Liver (tissue), 9 donors: ENCODE measurements around the gene LRP5. TPM values are rescaled to one million over a fixed set of nuclear protein-coding genes. Genes with fewer than 3 reads are reported as not detected.

Source experiments
- DNase-seq: peaks from one replicate; pipeline ENCODE4 v3.0.0-alpha.2; 2017; ENCODE audit warnings: low spot score
- H3K27ac ChIP-seq, 2 donors: one replicate each; pipeline ENCODE4 v1.7.0; 2013; ENCODE audit warnings: inconsistent platforms in 2 of 2, low read length in 2 of 2, control low read depth in 1 of 2, low read depth in 1 of 2, mild to moderate bottlenecking in 1 of 2
- H3K27me3 ChIP-seq, 4 donors: one replicate each; pipeline versions ENCODE4 v1.6.1 to v1.7.0; 2013; ENCODE audit warnings: low read length in 3 of 4, inconsistent platforms in 1 of 4, mild to moderate bottlenecking in 1 of 4, moderate library complexity in 1 of 4; ENCODE audit not compliant: control insufficient read depth in 4 of 4, insufficient read depth in 4 of 4
- H3K36me3 ChIP-seq, 4 donors: one replicate each; pipeline versions ENCODE4 v1.6.1 to v1.7.0; 2013; ENCODE audit warnings: low read length in 3 of 4, mild to moderate bottlenecking in 3 of 4, low read depth in 1 of 4, moderate library complexity in 1 of 4; ENCODE audit not compliant: control insufficient read depth in 4 of 4, insufficient read depth in 3 of 4
- H3K4me1 ChIP-seq, 4 donors: one replicate each; pipeline versions ENCODE4 v1.6.1 to v1.7.0; 2013; ENCODE audit warnings: low read length in 3 of 4, mild to moderate bottlenecking in 3 of 4, moderate library complexity in 1 of 4; ENCODE audit not compliant: control insufficient read depth in 4 of 4, insufficient read depth in 4 of 4
- H3K4me3 ChIP-seq, 3 donors: one replicate each; pipeline versions ENCODE4 v1.6.1 to v1.7.0; 2013; ENCODE audit warnings: low read length in 3 of 3, control low read depth in 1 of 3, low read depth in 1 of 3, mild to moderate bottlenecking in 1 of 3
- H3K9ac ChIP-seq, 2 donors: one replicate each; pipeline ENCODE4 v1.7.0; 2013; ENCODE audit warnings: low read length in 2 of 2, mild to moderate bottlenecking in 2 of 2, moderate library complexity in 2 of 2, control low read depth in 1 of 2, low read depth in 1 of 2
- H3K9me3 ChIP-seq, 4 donors: one replicate each; pipeline versions ENCODE4 v1.6.1 to v1.7.0; 2013; ENCODE audit warnings: low read length in 3 of 4; ENCODE audit not compliant: control insufficient read depth in 4 of 4
- ATF3 ChIP-seq: IDR thresholded peaks from 2 replicates; pipeline ENCODE4 v1.6.1; 2016; ENCODE audit warnings: antibody characterized with exemption
- CTCF ChIP-seq: fragments of 150-350 bp; IDR thresholded peaks from 2 replicates; pipeline ENCODE4 v1.5.1; 2017; ENCODE audit warnings: improper control_type of control experiment, low read depth, low read length; ENCODE audit not compliant: missing input control
- EGR1 ChIP-seq, 2 donors: IDR thresholded peaks; 2 replicates each; pipeline ENCODE4 v1.6.1; 2016 to 2018; ENCODE audit warnings: antibody characterized with exemption in 2 of 2, low read depth in 2 of 2
- FOXA1 ChIP-seq: IDR thresholded peaks from 2 replicates; pipeline ENCODE4 v1.6.1; 2016; ENCODE audit warnings: antibody characterized with exemption
- FOXA2 ChIP-seq: IDR thresholded peaks from 2 replicates; pipeline ENCODE4 v1.6.1; 2016; ENCODE audit warnings: antibody characterized with exemption
- GABPA ChIP-seq, 2 donors: IDR thresholded peaks in 1 of 2; conservative IDR thresholded peaks in 1 of 2; 2 replicates each; pipeline ENCODE4 v1.6.1; 2016; ENCODE audit warnings: antibody characterized with exemption in 2 of 2, mild to moderate bottlenecking in 1 of 2, moderate library complexity in 1 of 2
- HNF4A ChIP-seq, 2 donors: conservative IDR thresholded peaks; 2 replicates each; pipeline ENCODE4 v1.6.1; 2016; ENCODE audit warnings: antibody characterized with exemption in 2 of 2, mild to moderate bottlenecking in 2 of 2
- HNF4G ChIP-seq: IDR thresholded peaks from 2 replicates; pipeline ENCODE4 v1.6.1; 2016; ENCODE audit warnings: antibody characterized with exemption
- JUND ChIP-seq, 2 donors: IDR thresholded peaks; 2 replicates each; pipeline ENCODE4 v1.6.1; 2016; ENCODE audit warnings: antibody characterized with exemption in 2 of 2
- MAX ChIP-seq: IDR thresholded peaks from 2 replicates; pipeline ENCODE4 v1.6.1; 2016; ENCODE audit warnings: antibody characterized with exemption
- NR2F2 ChIP-seq: IDR thresholded peaks from 2 replicates; pipeline ENCODE4 v1.6.1; 2016; ENCODE audit warnings: antibody characterized with exemption
- RAD21 ChIP-seq, 2 donors: IDR thresholded peaks; 2 replicates each; pipeline ENCODE4 v1.6.1; 2016; ENCODE audit warnings: antibody characterized with exemption in 2 of 2, mild to moderate bottlenecking in 2 of 2
- REST ChIP-seq: IDR thresholded peaks from 2 replicates; pipeline ENCODE4 v1.6.1; 2016; ENCODE audit warnings: antibody characterized with exemption, mild to moderate bottlenecking
- RXRA ChIP-seq, 2 donors: IDR thresholded peaks; 2 replicates each; pipeline ENCODE4 v1.6.1; 2017 to 2018; ENCODE audit warnings: antibody characterized with exemption in 2 of 2, mild to moderate bottlenecking in 1 of 2
- SP1 ChIP-seq: IDR thresholded peaks from 2 replicates; pipeline ENCODE4 v1.6.1; 2018; ENCODE audit warnings: antibody characterized with exemption, mild to moderate bottlenecking
- TAF1 ChIP-seq: conservative IDR thresholded peaks from 2 replicates; pipeline ENCODE4 v1.6.1; 2016; ENCODE audit warnings: antibody characterized with exemption, mild to moderate bottlenecking
- YY1 ChIP-seq: IDR thresholded peaks from 2 replicates; pipeline ENCODE4 v1.6.1; 2016; ENCODE audit warnings: antibody characterized with exemption, mild to moderate bottlenecking
- ZBTB33 ChIP-seq: IDR thresholded peaks from 2 replicates; pipeline ENCODE4 v1.6.1; 2016; ENCODE audit warnings: antibody characterized with exemption
- WGBS: extraction: QIAGEN DNeasy Blood & Tissue Kit; methylation state at CpG from one replicate; pipeline ENCODE4 v1.1.7; 2013; 5-methylcytosine and 5-hydroxymethylcytosine counted together
- polyA plus RNA-seq, 2 donors: library from polyadenylated mRNA; stranded (reverse) in 1 of 2; unstranded in 1 of 2; fragments of 200-250 nt in 1 of 2; fragments of >200 nt in 1 of 2; fragmentation: Nextera tagmentation in 1 of 2; extraction: Ambion mirVana in 1 of 2; gene quantifications; one replicate each; pipeline versions ENCODE4 v1.2.1 to v1.2.3, GENCODE V29; 2013 to 2015
- total RNA-seq, 2 donors: library from RNA; depleted of rRNA; stranded (reverse); fragments of >200 nt; gene quantifications; one replicate each; pipeline ENCODE4 v1.2.3, GENCODE V29; 2014
- donor health status: healthy.
- donor health status: healthy.
- donor health status: healthy.
- donor health status: healthy.
- donor health status: healthy.

LRP5 gene
- total and polyA plus RNA-seq, 4 donors: 48.9 to 99.3 (median 71.3) TPM

GRCh38 chr11:68350759-68351449 is 38.5 kb downstream of the LRP5 start:
- Histone ChIP-seq H3K27ac (no peak overlapping the region), H3K9me3 (no peaks in the 10 kb centered on the region), H3K36me3 (peaks cover 0 to 2% (median 0%) of the 10 kb centered on the region in 4 donors), H3K4me1 (peaks cover 13 to 69% (median 50%) of the 10 kb centered on the region in 4 donors), H3K9ac (no peak overlapping the region), H3K4me3 (no peak overlapping the region), H3K27me3 (no peaks in the 10 kb centered on the region)
- no peak for DNase-seq
- WGBS: 73% methylated on average over 28 of the region's 28 CpGs
- TF ChIP-seq HNF4A (conservative IDR thresholded peaks at IDR 0.05) (peak; percentile 78 to 92), RXRA (IDR thresholded peaks at IDR 0.05) (peak; percentile 82 to 89), YY1 (no peak), HNF4G (peak; percentile 55), ZBTB33 (no peak), NR2F2 (peak; percentile 48), EGR1 (IDR thresholded peaks at IDR 0.05; ENCODE audit: low read depth in 2 of 2) (peak in 1 of 2 donors; percentile 62), JUND (IDR thresholded peaks at IDR 0.05) (no peak)

- Histone ChIP-seq H3K9me3 (no peaks in the 10 kb centered on the region), H3K27ac (no peak overlapping the region), H3K9ac (no peak overlapping the region), H3K4me1 (peaks cover 13 to 63% (median 45%) of the 10 kb centered on the region in 4 donors), H3K4me3 (no peak overlapping the region), H3K36me3 (peaks cover 0 to 5% (median under 1%) of the 10 kb centered on the region in 4 donors), H3K27me3 (no peaks in the 10 kb centered on the region)
- TF ChIP-seq RXRA (IDR thresholded peaks at IDR 0.05) (no peak), RAD21 (IDR thresholded peaks at IDR 0.05) (no peak), TAF1 (no peak), GABPA (IDR thresholded peaks at IDR 0.05 in 1 of 2, conservative IDR thresholded peaks at IDR 0.05 in 1 of 2) (no peak), EGR1 (IDR thresholded peaks at IDR 0.05; ENCODE audit: low read depth in 2 of 2) (no peak), NR2F2 (no peak), HNF4G (no peak), ZBTB33 (no peak), FOXA1 (no peak), REST (no peak), FOXA2 (no peak), SP1 (no peak), MAX (no peak), CTCF (no peak), HNF4A (conservative IDR thresholded peaks at IDR 0.05) (no peak), YY1 (no peak), ATF3 (no peak), JUND (IDR thresholded peaks at IDR 0.05) (no peak)
- DNase-seq: no peak
- 89% methylated on average over 32 of the region's 32 CpGs for WGBS
Observed at GRCh38 chr11:68351450-68352275, 39.3 kb downstream of the LRP5 start.
